NCI-H2171 treated with DMSO at 0.1 percent for 48 hours (cell line): ENCODE results near the gene SIPA1L3.

ENCODE experiments used
- DNase-seq: peaks from one replicate; lab custom pipeline; 2025; lab: John Stamatoyannopoulos, UW

The SIPA1L3 gene

GRCh38 chr19:37977992-37978391 is 71.0 kb downstream of the SIPA1L3 start:
- DNase-seq = no peak

- DNase-seq = peak; percentile 67
Observed at GRCh38 chr19:37979547-37980082, 72.6 kb downstream of the SIPA1L3 start.

DNA sequence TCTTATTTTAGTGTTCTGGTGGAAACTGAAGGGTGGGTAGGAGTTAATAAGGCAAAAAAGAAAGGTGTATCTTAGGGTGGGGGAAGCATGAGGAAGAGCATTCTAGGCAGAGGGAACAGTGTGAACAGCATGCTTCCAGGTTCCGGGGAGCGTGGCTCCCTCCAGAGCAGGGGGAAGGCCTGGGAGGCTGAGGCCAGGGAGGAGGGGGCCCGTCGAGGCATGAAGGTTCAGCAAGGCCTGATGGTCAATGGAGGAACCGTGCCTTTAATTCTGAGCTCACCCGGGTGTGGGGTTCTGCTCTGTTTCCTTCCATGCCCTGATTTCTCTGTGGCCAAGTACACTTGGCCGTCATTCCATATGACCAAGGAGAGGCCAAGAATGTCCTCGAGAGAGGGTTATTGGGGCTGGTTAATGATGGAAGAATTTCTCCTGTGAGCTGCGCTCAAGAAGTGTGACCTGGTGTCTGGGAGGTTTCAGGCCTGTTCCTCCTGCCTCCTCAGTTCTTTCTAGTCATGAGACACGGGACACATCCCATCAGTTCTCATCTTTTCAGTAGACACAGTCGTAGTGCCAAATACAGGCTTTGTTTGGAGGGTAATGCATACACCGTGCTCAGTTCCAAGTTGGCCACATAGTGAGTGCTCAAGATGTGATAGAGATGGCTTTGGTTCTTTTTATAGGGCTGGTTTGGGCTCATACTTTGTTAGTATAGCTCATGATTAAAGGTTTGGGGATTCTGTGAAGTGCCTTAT is 73.6 kb downstream of the SIPA1L3 start:
- DNase-seq = no peak

DNA sequence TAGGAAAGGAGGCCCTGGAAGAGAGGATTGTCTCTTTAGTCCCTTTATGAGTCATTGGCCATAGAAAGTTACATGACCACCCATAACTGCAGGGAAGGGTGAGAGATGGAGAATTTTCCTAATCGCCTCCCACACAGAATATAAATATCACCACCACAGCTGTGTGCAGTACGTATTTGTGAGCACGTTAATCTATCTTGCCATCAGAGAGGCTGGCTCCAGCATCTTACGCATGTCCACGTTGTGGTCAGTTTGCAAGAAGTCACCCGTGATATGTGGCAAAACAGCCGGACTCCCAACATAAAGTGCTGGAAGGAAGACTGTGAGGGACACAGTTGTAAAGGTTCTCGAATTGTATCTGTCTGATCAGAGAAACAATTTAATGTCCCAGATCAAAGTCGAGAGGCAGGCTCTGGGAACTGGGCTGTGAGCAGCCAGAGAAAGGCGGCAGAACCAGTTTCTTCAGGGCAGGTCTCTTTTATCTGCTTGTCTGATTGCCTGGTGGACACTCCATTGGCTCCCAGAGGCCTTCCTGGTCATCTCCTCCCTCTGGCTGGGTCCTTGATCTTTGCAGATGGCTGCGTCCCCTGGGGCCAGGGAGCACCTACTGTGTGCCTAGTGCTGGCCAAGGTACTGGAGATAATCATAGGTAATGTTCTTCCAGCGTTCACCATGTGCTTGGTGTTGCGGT is 74.9 kb downstream of the SIPA1L3 start:
- no peak for DNase-seq

DNA sequence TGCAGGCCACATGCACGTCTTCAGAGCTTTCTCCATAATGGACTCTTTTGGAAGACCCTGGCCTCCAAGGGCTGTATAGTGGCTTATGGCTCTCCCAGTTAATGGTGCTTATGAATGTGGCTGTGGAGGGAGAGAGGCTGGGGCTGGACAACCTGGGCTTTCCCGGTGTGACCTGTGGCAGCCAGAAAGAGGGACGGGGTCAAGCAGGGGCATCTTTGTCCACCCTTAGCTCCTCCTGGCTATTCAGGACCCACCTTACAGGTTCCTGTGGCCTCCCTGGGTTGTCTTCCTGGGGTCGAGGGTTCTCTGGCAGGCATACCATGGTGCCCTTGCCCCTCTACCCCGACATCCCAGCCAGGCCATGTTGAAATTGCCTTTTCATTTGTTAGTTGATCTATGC is 75.6 kb downstream of the SIPA1L3 start:
- no peak for DNase-seq

DNA sequence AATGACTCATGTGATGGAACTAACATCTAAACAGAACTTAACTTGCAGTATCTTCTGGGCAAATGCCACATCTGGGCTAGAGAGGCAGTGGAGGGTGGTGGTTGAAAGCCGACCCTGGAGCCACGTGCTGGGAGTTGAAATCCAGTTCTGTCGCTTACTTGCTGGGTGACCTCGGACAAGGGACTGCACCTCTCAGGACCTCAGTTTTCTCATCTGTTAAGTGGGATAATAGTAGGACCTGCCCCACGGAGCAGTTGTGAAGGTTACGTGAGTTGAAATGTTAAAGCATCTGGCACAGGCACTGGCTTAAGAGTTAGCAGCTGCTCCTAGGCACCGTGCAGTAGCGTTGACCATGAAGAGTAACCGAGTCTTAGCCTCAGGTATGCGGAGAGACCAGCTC is 76.1 kb downstream of the SIPA1L3 start:
- no peak for DNase-seq

DNA sequence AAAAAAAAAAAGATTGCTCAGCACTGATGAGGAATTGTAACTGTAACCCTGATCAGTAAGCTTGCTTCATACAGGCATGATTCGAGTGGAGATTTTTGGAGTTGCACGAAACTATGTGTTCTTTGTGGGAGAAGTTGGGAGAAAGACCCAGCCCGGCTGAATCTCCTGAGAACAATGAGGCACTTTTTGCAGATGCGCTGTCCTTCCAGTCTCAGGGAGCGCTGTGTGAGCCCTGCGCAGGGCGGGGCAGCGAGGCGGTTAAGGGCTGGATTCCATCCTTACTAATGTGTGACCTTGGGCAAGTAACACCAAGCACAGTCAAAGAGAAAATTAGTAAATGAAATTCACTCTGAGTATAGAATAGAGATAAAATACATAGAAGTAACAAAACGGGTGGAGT is 76.9 kb downstream of the SIPA1L3 start:
- no peak for DNase-seq

DNA sequence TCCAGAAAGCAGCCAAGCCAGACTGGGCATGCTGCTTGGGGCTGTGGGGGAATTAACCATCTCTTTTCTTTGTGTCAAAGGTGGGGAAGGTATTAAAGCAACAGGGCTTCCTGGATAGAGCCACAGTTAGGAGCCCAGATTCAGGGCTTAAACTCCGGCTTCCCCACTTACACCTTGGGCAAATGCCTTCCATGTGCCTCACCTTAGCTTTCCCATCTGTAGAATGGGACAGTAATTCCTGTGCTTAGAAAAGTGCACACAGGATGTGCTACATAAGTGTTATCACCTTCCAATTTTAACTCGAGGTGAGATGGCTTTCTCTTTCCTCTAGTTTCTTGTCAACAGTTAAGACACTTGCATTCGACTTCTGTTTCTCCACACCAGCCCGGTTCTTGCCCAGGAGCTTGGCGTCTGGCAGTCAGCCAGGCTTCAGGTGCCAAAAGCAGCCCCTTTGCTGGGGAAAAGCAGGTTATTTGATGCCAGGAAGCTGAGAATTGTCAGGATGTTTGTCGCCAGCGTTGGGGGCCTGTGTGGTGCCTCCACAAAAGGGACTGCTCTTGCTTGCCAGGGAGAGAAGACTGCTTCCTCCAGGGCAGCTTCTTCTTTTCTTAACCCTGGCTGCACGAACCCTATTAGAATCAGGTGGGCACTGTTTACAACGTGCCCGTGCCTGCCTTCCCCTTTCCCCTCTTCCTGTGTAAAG is 79.2 kb downstream of the SIPA1L3 start:
- peak; percentile 85 for DNase-seq

DNA sequence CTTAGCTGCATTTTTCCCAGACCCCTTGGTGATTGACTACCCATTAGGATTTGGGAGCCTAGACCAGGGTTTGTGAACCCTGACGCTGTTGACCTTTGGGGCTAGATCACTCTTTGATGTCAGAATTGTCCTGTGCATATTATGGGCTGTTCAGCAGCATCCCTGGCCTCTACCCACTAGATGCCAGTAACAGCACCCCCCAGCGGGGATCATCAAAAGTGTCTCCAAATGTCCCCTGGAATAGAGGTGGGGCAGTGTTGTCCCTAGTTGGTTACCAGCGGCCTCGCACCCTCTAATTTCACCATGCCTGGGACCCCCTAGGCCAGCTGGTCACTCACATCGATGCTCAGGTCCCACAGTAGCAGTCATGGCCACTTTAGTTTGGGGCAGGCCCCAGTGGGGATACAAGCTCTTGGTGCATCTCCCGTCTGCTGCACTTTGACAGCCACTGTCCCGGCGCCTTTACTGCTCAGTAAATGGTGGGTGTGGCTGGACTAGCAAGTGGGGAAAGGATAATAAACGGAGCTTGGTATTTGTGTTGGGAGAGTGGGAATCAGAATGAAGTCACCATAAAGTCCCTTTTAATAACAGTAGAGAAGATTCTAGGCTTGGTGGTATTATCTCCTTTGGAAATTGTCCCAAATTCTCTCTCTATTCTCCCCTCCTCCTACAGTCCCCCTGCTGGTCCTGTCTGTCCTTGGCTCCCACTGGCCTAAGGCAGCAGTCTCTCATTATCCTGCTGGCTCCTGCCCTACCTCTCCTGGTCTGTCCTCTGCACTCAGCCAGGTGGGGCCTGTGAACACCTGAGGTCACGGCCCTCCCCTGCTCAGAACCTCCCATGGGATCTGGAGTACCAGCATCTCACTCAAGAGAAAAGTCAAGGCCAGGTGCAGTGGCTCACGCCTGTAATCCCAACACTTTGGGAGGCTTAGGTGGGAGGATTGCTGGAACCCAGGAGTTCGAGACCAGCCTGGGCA is 80.6 kb downstream of the SIPA1L3 start:
- DNase-seq = no peak

DNA sequence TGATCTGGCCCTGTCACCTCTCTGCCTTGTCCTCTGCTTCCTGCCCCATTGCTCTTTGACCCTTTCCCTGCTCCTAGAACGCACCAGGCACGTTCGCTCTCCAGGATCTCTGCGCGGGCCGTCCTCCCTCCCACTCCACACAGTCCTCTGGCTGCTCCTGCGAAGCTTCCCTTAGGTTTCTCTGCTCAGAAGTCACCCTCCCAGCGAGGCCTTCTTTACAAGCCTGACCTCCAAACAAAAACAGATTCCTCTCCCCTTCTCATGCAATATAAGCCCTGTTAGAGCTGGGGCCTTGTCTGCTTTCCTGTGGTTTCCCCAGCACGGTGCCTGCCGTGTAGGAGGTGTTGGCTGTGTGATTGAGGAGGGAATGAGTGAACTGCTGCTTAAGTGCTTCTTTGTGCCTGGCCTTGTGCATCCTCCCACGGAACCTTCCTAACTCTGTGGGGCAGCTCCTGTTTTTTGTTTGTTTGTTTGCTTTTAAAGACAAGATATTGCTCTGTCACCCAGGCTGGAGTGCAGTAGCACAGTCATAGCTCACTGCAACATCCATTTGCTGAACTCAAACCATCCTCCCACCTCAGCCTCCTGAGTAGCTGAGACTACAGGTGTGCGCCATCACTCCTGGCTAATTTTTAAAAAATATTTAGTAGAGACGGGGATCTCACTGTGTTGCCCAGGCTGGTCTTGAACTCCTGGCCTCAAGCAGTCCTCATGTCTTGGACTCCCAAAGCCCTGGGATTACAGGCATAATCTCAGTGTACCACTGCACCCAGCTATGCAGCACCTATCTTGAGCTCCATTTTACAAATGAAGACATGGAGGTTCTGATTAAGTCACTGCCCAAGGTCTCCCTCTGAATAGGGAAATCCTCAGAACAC is 82.0 kb downstream of the SIPA1L3 start:
- no peak for DNase-seq

DNA sequence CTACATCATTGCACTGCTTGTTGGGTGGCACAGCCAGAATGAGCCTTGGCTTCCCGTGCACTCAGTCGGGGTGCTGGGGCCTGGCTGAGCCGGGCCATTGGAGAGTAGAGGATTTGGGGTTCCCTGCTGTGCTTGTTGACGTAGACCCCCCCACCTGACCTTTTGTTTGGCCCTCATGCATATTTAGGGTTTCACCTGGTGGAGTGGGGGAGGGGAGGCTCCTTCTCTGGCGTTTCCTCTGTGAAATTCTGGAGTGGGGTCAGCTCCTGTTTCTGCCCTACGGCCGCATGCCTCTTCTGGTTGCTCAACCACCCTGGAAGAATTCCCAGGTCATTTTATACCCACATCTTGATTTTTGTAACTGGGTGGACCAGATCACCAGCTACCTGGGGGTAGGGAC is 82.8 kb downstream of the SIPA1L3 start:
- DNase-seq = no peak

- no peak for DNase-seq
Observed at GRCh38 chr19:37990362-37990761, 83.4 kb downstream of the SIPA1L3 start.

- no peak for DNase-seq
Observed at GRCh38 chr19:37991176-37991835, 84.3 kb downstream of the SIPA1L3 start.

DNA sequence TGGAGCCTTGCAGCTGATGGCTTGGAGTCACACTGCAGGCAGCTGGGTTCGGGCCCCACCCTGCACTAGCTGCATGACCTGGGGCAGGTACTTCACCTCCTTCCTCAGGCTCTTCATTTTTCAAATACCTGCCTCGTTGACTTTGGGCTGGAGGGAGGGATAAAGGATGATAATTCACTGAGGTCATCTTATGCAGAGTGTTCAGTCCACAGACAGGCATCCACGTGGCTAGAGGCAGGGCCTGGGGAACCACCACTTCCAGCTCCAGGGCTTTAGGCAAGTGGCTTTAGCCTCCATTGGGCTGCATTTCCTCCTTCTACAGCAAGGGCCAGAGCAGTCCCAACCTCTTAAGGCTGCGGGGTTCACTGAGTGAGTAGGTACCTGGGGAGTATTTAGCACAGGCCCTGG is 84.8 kb downstream of the SIPA1L3 start:
- DNase-seq = no peak

- DNase-seq = no peak
Observed at GRCh38 chr19:37992761-37993160, 85.8 kb downstream of the SIPA1L3 start.

DNA sequence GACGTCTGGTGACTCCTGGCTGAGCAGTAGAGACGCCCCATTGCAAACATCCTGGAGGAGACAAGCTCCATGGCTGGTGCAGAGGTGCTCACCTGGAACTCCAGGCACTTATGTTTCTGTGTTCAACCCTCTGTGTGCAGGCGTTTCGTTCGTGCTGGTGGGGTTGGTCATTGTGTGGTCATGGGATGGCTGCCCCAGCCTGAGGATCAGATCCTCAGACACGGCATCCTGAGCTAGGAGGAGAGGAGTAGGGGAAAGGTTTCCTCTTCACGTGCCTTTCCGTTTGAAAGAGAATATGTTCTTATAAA is 87.8 kb downstream of the SIPA1L3 start:
- DNase-seq = no peak

- DNase-seq = no peak
Observed at GRCh38 chr19:37995346-37995745, 88.3 kb downstream of the SIPA1L3 start.

- DNase-seq = no peak
Observed at GRCh38 chr19:37997911-37998344, 90.9 kb downstream of the SIPA1L3 start.

DNA sequence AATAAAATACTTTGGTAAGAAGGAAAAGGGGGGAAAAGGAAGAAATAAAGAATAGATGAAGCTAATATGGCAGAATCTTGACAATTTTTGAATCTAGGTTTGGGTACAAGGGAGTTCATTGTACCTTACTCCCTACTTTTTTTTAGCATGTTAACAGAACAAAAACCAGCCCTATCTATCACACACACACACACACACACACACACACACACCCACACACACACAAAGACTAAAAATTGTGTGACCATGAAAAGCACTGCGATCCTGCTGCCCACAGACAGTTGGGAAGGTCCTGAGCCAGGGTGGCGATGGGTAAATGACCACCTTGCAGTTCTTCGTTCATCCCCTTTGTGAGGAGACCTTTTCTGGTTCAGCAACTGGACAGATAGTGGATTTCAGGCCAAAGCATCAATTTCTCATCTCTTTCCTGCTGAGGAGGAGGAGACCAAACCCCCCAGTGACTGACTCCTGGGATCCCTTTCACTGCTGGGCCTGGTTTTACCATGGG is 91.8 kb downstream of the SIPA1L3 start:
- DNase-seq = no peak
